Sigmoid colon (tissue), 7 donors: ENCODE data around the gene CFD. TPM values are rescaled to one million over a fixed set of nuclear protein-coding genes. Genes with fewer than 3 reads are reported as not detected.

Source experiments
- DNase-seq: peaks from one replicate; pipeline ENCODE4 v3.0.0-alpha.2; 2019
- H3K27ac ChIP-seq, 4 donors: fragments of 200-600 bp; sonication (generic); one replicate each; pipeline ENCODE4 v1.5.1; 2016 to 2019; ENCODE audit warnings: mild to moderate bottlenecking in 1 of 4
- H3K27me3 ChIP-seq, 3 donors: fragments of 200-600 bp; sonication (generic); one replicate each; pipeline ENCODE4 v1.5.1; 2019; ENCODE audit warnings: mild to moderate bottlenecking in 1 of 3
- H3K36me3 ChIP-seq, 4 donors: fragments of 200-600 bp; sonication (generic); one replicate each; pipeline ENCODE4 v1.5.1; 2016 to 2019
- H3K4me1 ChIP-seq, 4 donors: fragments of 200-600 bp; sonication (generic); one replicate each; pipeline ENCODE4 v1.5.1; 2017 to 2019
- H3K4me3 ChIP-seq, 4 donors: fragments of 200-600 bp; sonication (generic); one replicate each; pipeline ENCODE4 v1.5.1; 2017 to 2019; ENCODE audit warnings: mild to moderate bottlenecking in 2 of 4, moderate library complexity in 1 of 4
- H3K9me3 ChIP-seq, 4 donors: fragments of 200-600 bp in 3 of 4; sonication (generic) in 3 of 4; one replicate each; pipeline versions ENCODE4 v1.5.1 to v1.6.1; 2013 to 2019
- CTCF ChIP-seq, 4 experiments: fragments of 450-650 bp in 3 of 4; fragments of 200-600 bp in 1 of 4; IDR thresholded peaks; one replicate each; pipeline ENCODE4 v1.5.1; 2016 to 2019; ENCODE audit warnings: antibody characterized with exemption in 4 of 4, mild to moderate bottlenecking in 3 of 4, moderate library complexity in 2 of 4
- EP300 ChIP-seq, 4 donors: sonication (generic); formaldehyde crosslinking; IDR thresholded peaks; one replicate each; pipeline ENCODE4 v1.6.1; 2017; ENCODE audit warnings: antibody characterized with exemption in 4 of 4
- POLR2A ChIP-seq, 2 donors: fragments of 450-650 bp; IDR thresholded peaks; one replicate each; pipeline ENCODE4 v1.6.1; 2016; ENCODE audit warnings: antibody characterized with exemption in 2 of 2, mild to moderate bottlenecking in 2 of 2, moderate library complexity in 2 of 2
- POLR2AphosphoS5 ChIP-seq, 4 donors: sonication (generic); formaldehyde crosslinking; IDR thresholded peaks; one replicate each; pipeline ENCODE4 v1.6.1; 2017; ENCODE audit warnings: antibody characterized with exemption in 4 of 4
- WGBS, 2 donors: extraction: QIAGEN DNeasy Blood & Tissue Kit; methylation state at CpG; one replicate each; pipeline ENCODE4 v1.1.7; 2013; 5-methylcytosine and 5-hydroxymethylcytosine counted together
- intact Hi-C: fragments of 100-400 bp; cut with DNase I; formaldehyde crosslinking; loops from one replicate; pipeline ENCODE4 v1.15.1; 2023
- polyA plus RNA-seq, 3 donors: library from polyadenylated mRNA; stranded (reverse); fragments of 200-250 nt; gene quantifications; one replicate each; pipeline ENCODE4 v1.2.3, GENCODE V29; 2013
- total RNA-seq, 4 donors: library from RNA; depleted of rRNA; stranded (reverse); fragments of >200 nt; gene quantifications; one replicate each; pipeline ENCODE4 v1.1.0, GENCODE V29; 2016
- donor health status: healthy with polysubstance abuse.
- donor health status: Bipolar disorder and iron deficiency.
- donor health status: healthy.

Gene CFD
- total and polyA plus RNA-seq, 7 donors = 29.1 to 830 (median 329) TPM

DNA sequence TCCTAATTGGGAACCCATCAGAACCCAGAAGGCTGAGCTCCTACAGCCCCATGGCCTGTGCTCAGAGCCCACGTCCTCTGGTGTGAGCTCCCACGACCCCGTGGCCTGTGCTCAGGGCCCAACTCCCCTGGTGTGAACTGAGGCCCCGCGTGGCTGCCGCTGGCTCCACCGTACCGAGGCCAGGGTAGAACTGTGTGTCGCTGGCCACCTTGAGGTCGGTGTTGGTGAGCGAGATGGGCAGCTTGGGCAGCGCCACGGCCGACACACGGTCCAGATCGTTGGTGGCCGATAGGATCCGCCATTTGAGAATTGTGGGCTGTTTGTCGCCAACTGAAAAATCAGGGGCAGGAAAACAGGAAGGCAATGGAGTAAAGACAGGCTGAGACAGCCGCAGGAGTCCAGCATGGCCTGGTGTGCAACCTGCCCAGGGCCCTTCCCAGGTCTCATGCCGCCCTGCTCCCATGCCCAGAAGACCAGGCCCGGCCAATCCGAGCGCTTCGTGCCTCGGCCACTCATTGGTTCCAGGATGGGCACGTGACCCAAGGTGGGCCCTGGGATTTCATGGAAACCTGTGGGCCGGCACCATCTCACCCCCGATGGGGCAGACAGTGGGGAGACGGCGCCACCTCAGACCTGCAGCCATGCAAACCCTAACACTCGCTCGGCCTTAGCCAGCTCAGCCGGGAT is 22.1 kb downstream of the CFD start:
- Histone ChIP-seq H3K27ac (no peak overlapping the region), H3K4me3 (no peak overlapping the region), H3K4me1 (no peaks in the 10 kb centered on the region), H3K27me3 (no peaks in the 10 kb centered on the region), H3K36me3 (peaks cover 55 to 87% (median 69%) of the 10 kb centered on the region in 4 donors), H3K9me3 (no peaks in the 10 kb centered on the region)
- TF ChIP-seq POLR2A (IDR thresholded peaks at IDR 0.05) (no peak), EP300 (IDR thresholded peaks at IDR 0.05) (no peak), CTCF (IDR thresholded peaks at IDR 0.05) (no peak)
- no peak for DNase-seq
- 98% methylated on average over 34 of the region's 34 CpGs for WGBS, 2 donors
- intact Hi-C loops = no loop called here

DNA sequence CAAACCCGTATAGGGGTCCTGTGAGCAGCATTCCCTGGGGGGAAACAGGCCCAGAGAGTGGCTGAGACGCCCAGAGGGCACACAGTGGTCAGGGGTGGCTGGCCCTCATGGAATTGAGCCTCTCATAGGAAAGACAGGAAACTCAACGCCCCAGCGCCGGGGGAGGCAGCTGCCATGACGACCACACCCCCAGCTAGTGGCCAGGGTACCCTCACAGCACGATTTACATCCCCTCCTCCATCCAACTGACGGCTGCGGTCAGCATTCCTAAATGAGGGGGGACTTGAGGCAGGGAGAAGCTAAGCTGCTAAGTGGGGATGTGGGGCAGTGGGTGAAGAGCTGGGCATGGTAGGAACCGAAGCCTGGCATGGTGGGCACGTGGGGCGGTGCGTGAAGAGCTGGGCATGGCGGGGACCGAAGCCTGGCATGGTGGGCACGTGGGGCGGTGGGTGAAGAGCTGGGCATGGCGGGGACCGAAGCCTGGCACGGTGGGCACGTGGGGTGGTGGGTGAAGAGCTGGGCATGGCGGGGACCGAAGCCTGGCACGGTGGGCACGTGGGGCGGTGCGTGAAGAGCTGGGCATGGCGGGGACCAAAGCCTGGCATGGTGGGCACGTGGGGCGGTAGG is 23.5 kb downstream of the CFD start:
- Histone ChIP-seq H3K4me3 (no peak overlapping the region), H3K9me3 (no peaks in the 10 kb centered on the region), H3K27me3 (no peaks in the 10 kb centered on the region), H3K36me3 (peaks cover 48 to 88% (median 61%) of the 10 kb centered on the region in 4 donors), H3K27ac (no peak overlapping the region), H3K4me1 (no peaks in the 10 kb centered on the region)
- TF ChIP-seq CTCF (IDR thresholded peaks at IDR 0.05) (no peak), POLR2A (IDR thresholded peaks at IDR 0.05) (no peak), EP300 (IDR thresholded peaks at IDR 0.05) (no peak), POLR2AphosphoS5 (IDR thresholded peaks at IDR 0.05) (no peak)
- no peak for DNase-seq
- intact Hi-C loops = no loop called here
- whole genome bisulfite sequencing, 2 donors = 94 to 97% methylated on average over 28 to 30 of the region's 30 CpGs

DNA sequence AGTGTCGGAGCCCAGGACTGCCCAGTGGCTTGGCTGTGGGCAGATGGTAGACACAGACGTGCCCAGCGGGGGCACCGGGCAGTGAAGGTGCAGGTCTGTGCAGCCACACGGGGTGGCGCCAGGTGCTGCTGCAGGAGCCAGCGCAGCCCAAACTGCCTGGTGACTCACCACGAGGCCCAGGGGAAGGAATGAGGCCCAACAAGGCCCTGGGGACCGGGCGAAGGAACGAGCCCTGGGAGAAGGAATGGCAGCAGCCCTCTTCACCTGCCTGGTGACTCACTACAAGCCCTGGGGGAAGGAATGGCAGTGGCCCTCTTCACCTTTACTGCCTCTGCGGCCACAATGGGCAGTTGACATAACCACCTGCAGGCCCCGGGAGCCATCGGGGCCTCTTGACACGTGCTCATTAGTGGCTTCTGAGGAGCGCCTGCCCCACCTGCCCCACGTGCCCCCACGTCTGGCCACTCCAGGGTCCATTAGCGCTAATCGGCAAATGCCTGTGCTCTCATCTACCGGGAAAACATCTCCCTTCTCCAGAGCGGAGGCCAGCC is 24.3 kb downstream of the CFD start:
- H3K4me3 ChIP-seq = no peak overlapping the region
- H3K27me3 ChIP-seq = no peaks in the 10 kb centered on the region
- H3K9me3 ChIP-seq = no peaks in the 10 kb centered on the region
- intact Hi-C loops = no loop called here
- WGBS, 2 donors = 93 to 94% methylated on average over 22 of the region's 22 CpGs
- no peaks in the 10 kb centered on the region for H3K4me1 ChIP-seq
- no peak overlapping the region for H3K27ac ChIP-seq
- no peak for TF ChIP-seq CTCF (IDR thresholded peaks at IDR 0.05)
- no peak for TF ChIP-seq EP300 (IDR thresholded peaks at IDR 0.05)
- no peak for TF ChIP-seq POLR2A (IDR thresholded peaks at IDR 0.05)
- TF ChIP-seq POLR2AphosphoS5 (IDR thresholded peaks at IDR 0.05) = no peak
- DNase-seq = no peak
- H3K36me3 ChIP-seq = peaks cover 48 to 95% (median 63%) of the 10 kb centered on the region in 4 donors

GRCh38 chr19:884420-885211 is 25.2 kb downstream of the CFD start:
- Histone ChIP-seq H3K27me3 (no peaks in the 10 kb centered on the region), H3K9me3 (no peaks in the 10 kb centered on the region), H3K4me1 (no peaks in the 10 kb centered on the region), H3K36me3 (peaks cover 41 to 95% (median 60%) of the 10 kb centered on the region in 4 donors), H3K27ac (no peak overlapping the region), H3K4me3 (no peak overlapping the region)
- intact Hi-C loops = no loop called here
- DNase-seq = no peak
- 95 to 96% methylated on average over 51 of the region's 51 CpGs for WGBS, 2 donors
- no peak for TF ChIP-seq EP300 (IDR thresholded peaks at IDR 0.05)
- no peak for TF ChIP-seq POLR2AphosphoS5 (IDR thresholded peaks at IDR 0.05)
- no peak for TF ChIP-seq POLR2A (IDR thresholded peaks at IDR 0.05)
